Calu3 (cell line): Measurements from ENCODE around the gene KAT6B. TPM values are rescaled to one million over a fixed set of nuclear protein-coding genes. Genes with fewer than 3 reads are reported as not detected.

Experiments used
- BruUV-seq: library from RNA; stranded (reverse); fragments of 400-500 nt; replicated peaks from 2 replicates; lab custom pipeline; 2021; lab: Mats Ljungman, UMichigan
- CTCF ChIA-PET: fragments of 300-600 bp; sonication (Branson Sonifier 250); formaldehyde crosslinking; loops from one replicate; lab custom pipeline; 2022; ENCODE audit warnings: antibody characterized with exemption; lab: Charles Lee
- DNase-seq: peaks from one replicate; pipeline ENCODE4 v3.0.0; 2022
- H3K27ac Mint-ChIP-seq: one replicate; pipeline ENCODE4 v1.8.0; 2022; ENCODE audit warnings: mixed read lengths; ENCODE audit not compliant: unreplicated experiment
- H3K27me3 Mint-ChIP-seq: one replicate; pipeline ENCODE4 v1.8.0; 2022; ENCODE audit warnings: mixed read lengths; ENCODE audit not compliant: unreplicated experiment
- H3K36me3 Mint-ChIP-seq: one replicate; pipeline ENCODE4 v1.8.0; 2022; ENCODE audit warnings: mild to moderate bottlenecking, moderate library complexity, mixed read lengths; ENCODE audit not compliant: insufficient read depth, unreplicated experiment
- H3K4me1 Mint-ChIP-seq: one replicate; pipeline ENCODE4 v1.8.0; 2022; ENCODE audit warnings: mild to moderate bottlenecking, low read depth, mixed read lengths; ENCODE audit not compliant: unreplicated experiment
- H3K4me3 Mint-ChIP-seq: one replicate; pipeline ENCODE4 v1.8.0; 2022; ENCODE audit warnings: mild to moderate bottlenecking, low read depth, moderate library complexity, mixed read lengths; ENCODE audit not compliant: unreplicated experiment
- H3K9me3 Mint-ChIP-seq: one replicate; pipeline ENCODE4 v1.8.0; 2022; ENCODE audit warnings: low read depth, mixed read lengths; ENCODE audit not compliant: unreplicated experiment
- intact Hi-C: fragments of 100-400 bp; cut with micrococcal nuclease; formaldehyde crosslinking; loops from one replicate; pipeline ENCODE4 v1.10.0; 2022; ENCODE audit not compliant: unreplicated experiment
- total RNA-seq: library from RNA; stranded (reverse); gene quantifications from 2 replicates; pipeline ENCODE4 v1.2.3, GENCODE V29; 2022
- TF ChIP-seq, protein P1 (sequence below): fragments of 200-600 bp; IDR thresholded peaks from one replicate; pipeline ENCODE4 v1.8.0; 2022; ENCODE audit warnings: antibody characterized with exemption; ENCODE audit not compliant: unreplicated experiment

The KAT6B gene
- total RNA-seq, 1 experiment from 2014 or later, result 28.6 TPM

DNA sequence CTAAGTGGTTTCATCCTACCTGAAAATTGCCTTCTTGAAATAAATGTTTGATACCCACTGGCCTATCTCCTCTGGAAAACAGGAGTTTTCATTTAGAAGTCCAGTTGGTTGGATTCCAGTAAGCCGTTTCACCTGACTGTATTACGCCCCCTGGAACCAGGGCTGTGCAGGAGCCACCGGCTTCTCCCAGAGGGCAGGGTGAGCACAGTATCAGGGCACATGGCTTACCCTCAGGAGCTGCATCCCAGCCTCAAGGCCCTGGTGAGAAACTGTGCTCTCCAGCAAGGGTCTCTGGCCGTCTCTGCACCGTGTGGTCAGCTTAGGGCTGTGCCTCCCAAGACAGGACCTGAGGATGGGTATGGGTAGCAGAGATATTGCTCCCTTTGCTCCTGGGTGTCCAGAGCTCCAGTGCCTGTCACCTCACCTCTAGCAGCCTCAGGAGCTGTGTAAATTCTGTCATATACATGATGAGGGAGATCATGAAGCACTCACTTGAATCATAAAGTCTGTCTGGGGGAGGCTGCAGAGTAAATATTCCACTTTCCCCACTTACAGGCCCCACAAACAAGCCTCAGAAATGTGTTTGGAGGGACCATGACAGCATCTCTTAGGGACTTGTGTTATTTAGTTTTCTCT is 175.4 kb downstream of the KAT6B start:
- intact Hi-C loops, result no loop called here
- H3K27me3 Mint-ChIP-seq, result no peaks in the 10 kb centered on the region
- no peak overlapping the region for H3K4me3 Mint-ChIP-seq
- BruUV-seq, result no TSS peak
- CTCF ChIA-PET, result interaction anchor here (0.8 kb wide), 1 partner anchor 176 kb away, joined by 6 read pairs; the partner anchor contains the start of gene KAT6B
- H3K36me3 Mint-ChIP-seq, result no peaks in the 10 kb centered on the region
- H3K4me1 Mint-ChIP-seq, result no peaks in the 10 kb centered on the region
- H3K9me3 Mint-ChIP-seq, result no peaks in the 10 kb centered on the region
- no peak for DNase-seq
- TF ChIP-seq, protein P1, sequence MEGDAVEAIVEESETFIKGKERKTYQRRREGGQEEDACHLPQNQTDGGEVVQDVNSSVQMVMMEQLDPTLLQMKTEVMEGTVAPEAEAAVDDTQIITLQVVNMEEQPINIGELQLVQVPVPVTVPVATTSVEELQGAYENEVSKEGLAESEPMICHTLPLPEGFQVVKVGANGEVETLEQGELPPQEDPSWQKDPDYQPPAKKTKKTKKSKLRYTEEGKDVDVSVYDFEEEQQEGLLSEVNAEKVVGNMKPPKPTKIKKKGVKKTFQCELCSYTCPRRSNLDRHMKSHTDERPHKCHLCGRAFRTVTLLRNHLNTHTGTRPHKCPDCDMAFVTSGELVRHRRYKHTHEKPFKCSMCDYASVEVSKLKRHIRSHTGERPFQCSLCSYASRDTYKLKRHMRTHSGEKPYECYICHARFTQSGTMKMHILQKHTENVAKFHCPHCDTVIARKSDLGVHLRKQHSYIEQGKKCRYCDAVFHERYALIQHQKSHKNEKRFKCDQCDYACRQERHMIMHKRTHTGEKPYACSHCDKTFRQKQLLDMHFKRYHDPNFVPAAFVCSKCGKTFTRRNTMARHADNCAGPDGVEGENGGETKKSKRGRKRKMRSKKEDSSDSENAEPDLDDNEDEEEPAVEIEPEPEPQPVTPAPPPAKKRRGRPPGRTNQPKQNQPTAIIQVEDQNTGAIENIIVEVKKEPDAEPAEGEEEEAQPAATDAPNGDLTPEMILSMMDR, result no peak
- no peak overlapping the region for H3K27ac Mint-ChIP-seq

DNA sequence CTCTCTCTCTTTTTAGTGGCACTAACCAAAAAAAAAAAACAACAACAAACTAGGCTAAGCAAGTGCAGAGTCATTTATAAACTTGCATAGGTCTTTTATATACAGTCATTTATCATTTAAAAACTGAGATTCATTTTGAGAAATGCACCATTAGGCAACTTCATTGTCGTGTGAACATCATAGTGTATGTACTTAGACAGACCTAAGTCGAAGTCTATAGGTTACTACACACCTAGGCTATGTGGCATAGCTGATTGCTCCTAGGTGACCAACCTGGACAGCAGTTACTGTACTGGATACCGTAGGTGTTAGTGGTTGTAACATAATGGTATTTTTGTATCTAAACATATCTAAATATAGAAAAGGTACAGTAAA is 175.9 kb downstream of the KAT6B start:
- H3K27ac Mint-ChIP-seq, result no peak overlapping the region
- no peaks in the 10 kb centered on the region for H3K27me3 Mint-ChIP-seq
- H3K4me1 Mint-ChIP-seq, result no peaks in the 10 kb centered on the region
- TF ChIP-seq, protein P1, result no peak
- CTCF ChIA-PET, result no interaction called here
- no peaks in the 10 kb centered on the region for H3K36me3 Mint-ChIP-seq
- no peak for DNase-seq
- BruUV-seq, result no TSS peak
- no peak overlapping the region for H3K4me3 Mint-ChIP-seq
- intact Hi-C loops, result no loop called here
- H3K9me3 Mint-ChIP-seq, result no peaks in the 10 kb centered on the region

DNA sequence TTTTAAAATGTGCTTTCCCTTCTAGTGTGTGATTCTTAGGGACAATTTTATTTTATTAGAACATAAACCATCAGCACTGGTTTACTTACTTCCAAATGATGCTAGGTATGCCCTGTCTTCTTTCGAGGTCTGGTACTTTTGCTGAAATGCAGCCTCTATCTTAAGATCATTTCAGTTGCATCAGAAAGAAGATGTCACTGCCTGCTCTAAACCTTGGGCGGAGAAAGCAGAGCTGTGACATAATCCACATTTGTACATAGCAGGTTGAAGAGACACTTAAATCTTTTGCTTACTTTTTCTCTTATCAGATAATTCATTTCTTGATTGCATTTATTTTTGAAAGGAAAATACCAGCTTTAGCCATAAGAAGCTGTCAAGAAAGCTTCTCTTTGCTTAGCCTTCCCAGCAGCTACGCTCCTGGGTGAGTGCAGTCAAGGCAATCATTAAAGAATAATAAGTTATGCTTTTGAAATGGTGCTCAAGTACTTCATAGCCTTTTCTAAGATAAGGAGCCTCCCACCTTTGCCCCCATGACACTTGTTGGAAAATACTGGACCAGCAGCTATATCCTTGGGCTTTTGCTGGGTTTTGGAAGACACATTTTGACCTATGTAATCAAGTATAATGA is 176.7 kb downstream of the KAT6B start:
- Mint-ChIP-seq H3K27ac (no peak overlapping the region), H3K4me3 (no peak overlapping the region), H3K4me1 (no peaks in the 10 kb centered on the region), H3K36me3 (no peaks in the 10 kb centered on the region), H3K27me3 (no peaks in the 10 kb centered on the region), H3K9me3 (no peaks in the 10 kb centered on the region)
- DNase-seq, result no peak
- CTCF ChIA-PET, result no interaction called here
- BruUV-seq, result no TSS peak
- TF ChIP-seq, protein P1, result no peak
- intact Hi-C loops, result no loop called here

DNA sequence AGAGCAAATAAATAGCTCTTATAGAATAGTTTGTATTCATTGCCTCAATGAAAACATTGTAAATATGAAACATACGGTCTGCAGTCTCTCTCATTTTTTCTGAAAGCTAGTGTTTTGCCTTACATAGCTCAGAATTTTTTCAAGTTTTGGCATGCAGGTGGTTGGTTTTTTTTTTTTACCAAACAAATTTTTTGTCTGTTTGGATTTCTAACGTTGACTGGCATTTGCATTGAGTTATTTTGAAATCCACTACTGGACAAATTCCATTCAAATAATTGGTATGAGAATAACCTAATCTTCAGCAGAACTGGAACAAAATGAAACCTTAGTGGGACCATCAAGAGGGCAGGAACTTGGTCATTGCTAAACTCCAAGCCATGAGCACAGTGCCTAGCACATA is 177.5 kb downstream of the KAT6B start:
- CTCF ChIA-PET, result no interaction called here
- no peak overlapping the region for H3K4me3 Mint-ChIP-seq
- no peak for DNase-seq
- no peak overlapping the region for H3K27ac Mint-ChIP-seq
- no TSS peak for BruUV-seq
- no peaks in the 10 kb centered on the region for H3K27me3 Mint-ChIP-seq
- intact Hi-C loops, result no loop called here
- no peaks in the 10 kb centered on the region for H3K4me1 Mint-ChIP-seq
- no peaks in the 10 kb centered on the region for H3K9me3 Mint-ChIP-seq
- TF ChIP-seq, protein P1, result no peak
- H3K36me3 Mint-ChIP-seq, result no peaks in the 10 kb centered on the region
